Measurements from ENCODE around the gene ATPAF1.

The ATPAF1 gene, protein sequence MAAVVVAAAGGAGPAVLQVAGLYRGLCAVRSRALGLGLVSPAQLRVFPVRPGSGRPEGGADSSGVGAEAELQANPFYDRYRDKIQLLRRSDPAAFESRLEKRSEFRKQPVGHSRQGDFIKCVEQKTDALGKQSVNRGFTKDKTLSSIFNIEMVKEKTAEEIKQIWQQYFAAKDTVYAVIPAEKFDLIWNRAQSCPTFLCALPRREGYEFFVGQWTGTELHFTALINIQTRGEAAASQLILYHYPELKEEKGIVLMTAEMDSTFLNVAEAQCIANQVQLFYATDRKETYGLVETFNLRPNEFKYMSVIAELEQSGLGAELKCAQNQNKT

DNA sequence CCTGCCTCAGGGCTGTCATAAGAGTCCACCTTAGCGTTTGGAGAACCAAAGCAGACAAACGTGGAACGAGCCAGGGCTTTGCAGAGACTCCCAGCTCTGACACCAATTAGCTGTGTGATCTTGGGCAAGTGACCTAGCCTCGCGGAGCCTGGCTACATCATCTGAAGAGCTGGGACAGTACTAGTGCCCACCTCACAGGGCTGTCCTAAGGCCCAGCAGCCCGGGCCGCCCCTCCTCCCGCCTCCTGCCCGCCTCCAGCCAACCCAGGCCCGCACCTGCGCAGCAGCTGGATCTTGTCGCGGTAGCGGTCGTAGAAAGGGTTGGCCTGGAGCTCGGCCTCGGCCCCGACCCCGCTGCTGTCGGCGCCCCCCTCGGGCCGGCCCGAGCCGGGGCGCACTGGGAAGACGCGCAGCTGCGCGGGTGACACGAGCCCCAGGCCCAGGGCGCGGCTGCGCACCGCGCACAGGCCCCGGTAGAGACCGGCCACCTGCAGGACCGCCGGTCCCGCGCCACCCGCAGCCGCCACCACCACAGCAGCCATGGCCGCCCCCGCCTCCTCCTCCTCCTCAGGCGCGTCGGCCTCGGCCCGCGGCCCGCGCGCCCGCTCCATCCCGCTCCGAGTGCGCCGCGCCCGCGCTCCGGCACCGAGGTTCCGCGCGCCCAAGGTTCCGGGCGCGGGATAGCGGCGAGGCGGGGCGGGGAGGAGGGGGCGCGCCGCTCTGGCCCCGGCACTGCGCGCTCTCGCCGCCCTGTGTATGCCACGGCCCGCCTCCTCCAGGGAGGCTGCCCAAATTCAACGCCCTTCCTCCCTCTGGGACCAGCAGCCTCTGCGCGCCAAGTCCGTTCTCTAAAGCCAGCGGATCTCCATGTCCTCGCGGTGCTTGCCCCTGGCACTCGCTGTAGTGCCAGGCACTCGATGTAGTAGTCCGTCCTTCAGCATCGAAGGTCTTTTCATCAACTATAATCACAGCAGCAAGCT is at the start of gene ATPAF1:
Gene ATPAF1, minus strand, starts transcription at position 583 of the 979 bp plus-strand sequence. Its CDS starts 42 bp downstream, at position 541.
- H3K27ac ChIP-seq = peak within 1 kb of the TSS; percentile 23; the same call in 1 of the 2 replicates
- H3K27me3 ChIP-seq (ENCODE audit: insufficient read depth, low read depth, severe bottlenecking) = no peaks in the 10 kb centered on the region
- DNase-seq = peak; percentile 56
- no peaks in the 10 kb centered on the region for H3K9me3 ChIP-seq (ENCODE audit: severe bottlenecking)
- peaks cover 18% of the 10 kb centered on the region for H3K36me3 ChIP-seq
- TF ChIP-seq, protein P1, sequence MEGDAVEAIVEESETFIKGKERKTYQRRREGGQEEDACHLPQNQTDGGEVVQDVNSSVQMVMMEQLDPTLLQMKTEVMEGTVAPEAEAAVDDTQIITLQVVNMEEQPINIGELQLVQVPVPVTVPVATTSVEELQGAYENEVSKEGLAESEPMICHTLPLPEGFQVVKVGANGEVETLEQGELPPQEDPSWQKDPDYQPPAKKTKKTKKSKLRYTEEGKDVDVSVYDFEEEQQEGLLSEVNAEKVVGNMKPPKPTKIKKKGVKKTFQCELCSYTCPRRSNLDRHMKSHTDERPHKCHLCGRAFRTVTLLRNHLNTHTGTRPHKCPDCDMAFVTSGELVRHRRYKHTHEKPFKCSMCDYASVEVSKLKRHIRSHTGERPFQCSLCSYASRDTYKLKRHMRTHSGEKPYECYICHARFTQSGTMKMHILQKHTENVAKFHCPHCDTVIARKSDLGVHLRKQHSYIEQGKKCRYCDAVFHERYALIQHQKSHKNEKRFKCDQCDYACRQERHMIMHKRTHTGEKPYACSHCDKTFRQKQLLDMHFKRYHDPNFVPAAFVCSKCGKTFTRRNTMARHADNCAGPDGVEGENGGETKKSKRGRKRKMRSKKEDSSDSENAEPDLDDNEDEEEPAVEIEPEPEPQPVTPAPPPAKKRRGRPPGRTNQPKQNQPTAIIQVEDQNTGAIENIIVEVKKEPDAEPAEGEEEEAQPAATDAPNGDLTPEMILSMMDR (IDR thresholded peaks at IDR 0.05; ENCODE audit: low read depth, low read length) = no peak
- H3K4me3 ChIP-seq (ENCODE audit: low read depth, low read length) = peak within 1 kb of the TSS; percentile 69

DNA sequence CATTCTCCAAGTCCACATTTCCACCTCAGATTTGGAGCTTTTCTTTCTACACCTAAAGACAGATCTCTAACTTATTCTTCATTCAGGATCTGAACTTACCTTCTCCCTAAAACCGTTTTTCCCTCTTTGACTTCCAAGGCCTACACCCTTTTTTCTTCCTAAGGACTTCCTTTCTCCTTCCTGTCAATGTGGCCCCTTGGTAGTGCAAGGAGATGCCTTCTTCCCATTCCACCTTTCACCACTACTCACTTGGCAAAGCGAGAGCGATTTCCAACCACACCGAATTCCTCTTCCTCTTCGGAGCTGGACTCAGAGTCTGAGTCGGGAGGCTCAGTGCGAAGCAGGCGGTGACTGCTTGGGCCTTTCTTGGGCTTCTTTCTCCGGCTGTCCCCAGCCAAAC is 49.5 kb upstream of the ATPAF1 start:
- Histone ChIP-seq H3K27me3 (ENCODE audit: insufficient read depth, low read depth, severe bottlenecking) (no peaks in the 10 kb centered on the region), H3K36me3 (peaks cover 32% of the 10 kb centered on the region), H3K9me3 (ENCODE audit: severe bottlenecking) (no peaks in the 10 kb centered on the region), H3K27ac (no peak overlapping the region), H3K4me3 (ENCODE audit: low read depth, low read length) (no peak overlapping the region; the same call in 1 of the 2 replicates)
- no peak for DNase-seq
- TF ChIP-seq, protein P1 (IDR thresholded peaks at IDR 0.05; ENCODE audit: low read depth, low read length) = no peak

DNA sequence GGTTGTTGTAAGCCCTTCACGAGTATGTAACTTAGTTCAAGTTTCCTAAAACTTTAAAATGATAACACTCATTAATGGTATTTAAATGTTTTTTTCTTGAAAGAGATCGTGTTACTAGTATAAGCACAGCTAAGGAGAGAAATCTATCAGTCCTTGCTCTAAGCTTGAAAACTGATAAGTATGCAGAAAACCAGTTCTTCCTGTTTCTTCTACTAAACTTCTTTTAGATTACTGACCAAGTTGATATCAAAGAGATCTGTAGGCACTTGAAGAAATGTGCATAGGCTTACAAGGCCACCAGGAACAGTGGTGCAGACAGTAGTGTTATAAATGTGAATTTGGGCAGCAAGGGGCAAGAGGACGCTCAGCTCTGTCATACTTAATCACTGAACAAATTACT is 46.8 kb upstream of the ATPAF1 start:
- TF ChIP-seq, protein P1 (IDR thresholded peaks at IDR 0.05; ENCODE audit: low read depth, low read length) = no peak
- H3K27ac ChIP-seq = no peak overlapping the region
- no peak for DNase-seq
- no peaks in the 10 kb centered on the region for H3K9me3 ChIP-seq (ENCODE audit: severe bottlenecking)
- H3K27me3 ChIP-seq (ENCODE audit: insufficient read depth, low read depth, severe bottlenecking) = no peaks in the 10 kb centered on the region
- H3K36me3 ChIP-seq = peaks cover 39% of the 10 kb centered on the region
- H3K4me3 ChIP-seq (ENCODE audit: low read depth, low read length) = no peak overlapping the region

DNA sequence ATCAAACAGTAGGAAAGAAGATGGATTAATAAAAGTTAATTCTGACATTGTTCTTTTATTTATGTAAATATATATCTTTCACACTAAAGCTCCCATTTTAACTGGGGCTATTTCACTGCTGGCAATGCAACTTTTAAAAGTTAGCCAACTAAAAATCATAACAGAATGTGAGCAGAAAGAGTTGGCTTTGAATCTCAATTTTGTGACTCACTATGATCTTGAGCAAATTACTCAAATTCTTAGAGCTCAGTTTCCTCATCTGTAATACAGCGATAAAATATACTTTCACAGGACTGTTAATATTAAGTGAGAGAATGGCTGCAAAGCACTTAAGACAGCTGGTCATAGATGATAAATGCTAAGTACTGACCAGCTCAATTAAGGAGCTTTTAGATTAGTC is 40.0 kb upstream of the ATPAF1 start:
- TF ChIP-seq, protein P1 (IDR thresholded peaks at IDR 0.05; ENCODE audit: low read depth, low read length) = no peak
- Histone ChIP-seq H3K36me3 (peaks cover 44% of the 10 kb centered on the region), H3K27me3 (ENCODE audit: insufficient read depth, low read depth, severe bottlenecking) (no peaks in the 10 kb centered on the region), H3K9me3 (ENCODE audit: severe bottlenecking) (no peaks in the 10 kb centered on the region), H3K4me3 (ENCODE audit: low read depth, low read length) (no peak overlapping the region), H3K27ac (no peak overlapping the region)
- no peak for DNase-seq

DNA sequence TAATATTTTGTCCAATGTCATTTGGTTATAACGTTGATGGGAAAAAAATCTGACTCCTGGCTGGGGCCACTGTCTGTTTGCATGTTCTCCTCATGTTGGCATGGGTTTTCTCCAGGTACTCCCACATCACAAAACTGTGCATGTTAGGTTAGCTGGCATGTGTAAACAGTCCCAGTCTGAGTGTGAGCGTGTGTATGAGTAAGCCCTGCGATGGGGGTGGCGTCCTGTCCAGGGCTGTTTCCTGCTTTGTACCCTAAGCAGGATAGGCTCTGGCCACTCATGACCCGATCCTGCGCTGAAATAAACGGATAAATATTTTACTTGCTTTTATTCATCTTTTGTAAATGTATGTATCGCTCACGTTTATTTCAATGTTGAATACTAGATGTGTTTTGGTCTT is 37.2 kb upstream of the ATPAF1 start:
- TF ChIP-seq, protein P1 (IDR thresholded peaks at IDR 0.05; ENCODE audit: low read depth, low read length) = no peak
- Histone ChIP-seq H3K4me3 (ENCODE audit: low read depth, low read length) (no peak overlapping the region), H3K27ac (no peak overlapping the region), H3K27me3 (ENCODE audit: insufficient read depth, low read depth, severe bottlenecking) (no peaks in the 10 kb centered on the region), H3K9me3 (ENCODE audit: severe bottlenecking) (no peaks in the 10 kb centered on the region), H3K36me3 (peaks cover 44% of the 10 kb centered on the region)
- no peak for DNase-seq
